GM12891 (cell line): ENCODE measurements around the gene DIP2C.

ENCODE experiments used
- DNase-seq: peaks from one replicate; pipeline ENCODE4 v3.0.0; 2011; ENCODE audit warnings: low spot score; ENCODE audit not compliant: insufficient read length
- FAIRE-seq: peaks from 2 replicates; lab custom pipeline; 2011; peaks lifted over from hg19 to GRCh38; lab: Jason Lieb, UNC
- PAX5 ChIP-seq: IDR thresholded peaks from 2 replicates; pipeline ENCODE4 v1.6.1; 2011; ENCODE audit warnings: low read length, moderate library complexity, mild to moderate bottlenecking; ENCODE audit not compliant: insufficient read depth, severe bottlenecking
- POLR2A ChIP-seq: IDR thresholded peaks from 2 replicates; pipeline ENCODE4 v1.6.1; 2011; ENCODE audit warnings: low read depth, low read length, control low read depth
- POLR2AphosphoS5 ChIP-seq: IDR thresholded peaks from 2 replicates; pipeline ENCODE4 v1.6.1; 2011; ENCODE audit warnings: low read depth, low read length, control low read depth
- POU2F2 ChIP-seq: IDR thresholded peaks from 2 replicates; pipeline ENCODE4 v1.6.1; 2011; ENCODE audit warnings: low read depth, mild to moderate bottlenecking, control low read depth, low read length, moderate library complexity
- SPI1 ChIP-seq: IDR thresholded peaks from 2 replicates; pipeline ENCODE4 v1.6.1; 2011; ENCODE audit warnings: low read depth, low read length, control low read depth
- TAF1 ChIP-seq: IDR thresholded peaks from 2 replicates; pipeline ENCODE4 v1.6.1; 2011; ENCODE audit warnings: low read depth, low read length, control low read depth

DIP2C gene

GRCh38 chr10:521261-522250 is 167.9 kb downstream of the DIP2C start:
- TF ChIP-seq TAF1, result no peak
- no peak for TF ChIP-seq PAX5
- no peak for TF ChIP-seq POLR2AphosphoS5
- no peak for TF ChIP-seq POLR2A
- TF ChIP-seq SPI1, result no peak; the same call in 1 of the 2 replicates
- no peak for TF ChIP-seq POU2F2
- DNase-seq (no peak), FAIRE-seq (no peak)

GRCh38 chr10:520402-520787 is 169.1 kb downstream of the DIP2C start:
- no peak for DNase-seq
- TF ChIP-seq SPI1, result no peak
- no peak for TF ChIP-seq PAX5
- TF ChIP-seq TAF1, result no peak
- no peak for TF ChIP-seq POLR2A
- TF ChIP-seq POLR2AphosphoS5, result no peak
- no peak for TF ChIP-seq POU2F2
- FAIRE-seq, result no peak

- no peak for TF ChIP-seq POLR2AphosphoS5
- no peak for TF ChIP-seq PAX5
- TF ChIP-seq POU2F2, result no peak
- TF ChIP-seq TAF1, result no peak
- no peak for TF ChIP-seq SPI1
- no peak for TF ChIP-seq POLR2A
- DNase-seq, result no peak
- no peak for FAIRE-seq
Observed at GRCh38 chr10:519716-520401, 169.6 kb downstream of the DIP2C start.

GRCh38 chr10:519055-519715 is 170.3 kb downstream of the DIP2C start:
- FAIRE-seq, result no peak
- TF ChIP-seq POLR2AphosphoS5 (no peak), POU2F2 (no peak), SPI1 (no peak), TAF1 (no peak), POLR2A (no peak), PAX5 (no peak)
- DNase-seq, result no peak

GRCh38 chr10:517872-518475 is 171.5 kb downstream of the DIP2C start:
- FAIRE-seq (no peak), DNase-seq (no peak)

GRCh38 chr10:517241-517830 is 172.1 kb downstream of the DIP2C start:
- no peak for FAIRE-seq
- no peak for DNase-seq
- TF ChIP-seq POLR2A, result no peak

More at GRCh38 chr10:517872-518475, 171.5 kb downstream of the DIP2C start:
- no peak for TF ChIP-seq PAX5
- TF ChIP-seq TAF1, result no peak
- no peak for TF ChIP-seq POLR2AphosphoS5
- TF ChIP-seq POLR2A, result no peak
- TF ChIP-seq SPI1, result no peak
- no peak for TF ChIP-seq POU2F2

GRCh38 chr10:516764-517163 is 172.7 kb downstream of the DIP2C start:
- TF ChIP-seq POLR2AphosphoS5 (no peak), PAX5 (no peak)
- FAIRE-seq, result no peak
- no peak for DNase-seq

- DNase-seq (no peak), FAIRE-seq (peak; percentile 13)
- TF ChIP-seq POU2F2 (no peak), POLR2A (no peak), SPI1 (no peak), TAF1 (no peak)
Observed at GRCh38 chr10:515674-516073, 173.8 kb downstream of the DIP2C start.

GRCh38 chr10:514137-514671 is 175.3 kb downstream of the DIP2C start:
- TF ChIP-seq POU2F2 (no peak), POLR2A (no peak), PAX5 (no peak), SPI1 (no peak)
- FAIRE-seq (peak; percentile 20), DNase-seq (no peak)
